K562 (cell line): ENCODE data around the gene PRAME. TPM values are rescaled to one million over a fixed set of nuclear protein-coding genes. Genes with fewer than 3 reads are reported as not detected.

Experiments used
- CHCHD3 ChIP-seq: fragments of 250-450 bp; sonication (Bioruptor Pico); IDR thresholded peaks from 2 replicates; pipeline ENCODE4 v2.1.2; 2022; ENCODE audit warnings: mild to moderate bottlenecking
- MED1 ChIP-seq: sonication (generic); formaldehyde crosslinking; IDR thresholded peaks from 2 replicates; pipeline ENCODE4 v1.8.1; 2023; ENCODE audit warnings: missing genetic modification reagents, borderline replicate concordance
- ZFPM2 ChIP-seq: fragments of 250-450 bp; sonication (Bioruptor Pico); IDR thresholded peaks from 2 replicates; pipeline ENCODE4 v1.5.1; 2022; ENCODE audit warnings: mild to moderate bottlenecking
- polyA plus RNA-seq, 8 experiments: library from polyadenylated mRNA; depleted of rRNA in 4 of 8; stranded (reverse) in 5 of 8; unstranded in 3 of 8; fragments of >200 nt; fragmentation: Nextera tagmentation in 2 of 8; fragmentation: Illumina TruSeq in 1 of 8; extraction: Ambion mirVana in 2 of 8; extraction: Trizol in 1 of 8; gene quantifications; 2 replicates each; pipeline versions ENCODE4 v1.2.1 to v1.2.3, GENCODE V29; 2011 to 2014; ENCODE audit warnings: inconsistent platforms in 1 of 8, missing spikeins in 1 of 8
- total RNA-seq, 7 experiments: library from RNA; depleted of rRNA in 6 of 7; stranded (reverse); fragments of >200 nt in 6 of 7; fragmentation: Illumina TruSeq in 2 of 7; extraction: Trizol in 2 of 7; gene quantifications; 2 replicates each; pipeline versions ENCODE4 v1.2.1 to v1.2.3, GENCODE V29; 2011 to 2021; ENCODE audit warnings: low replicate concordance in 1 of 7
- TF ChIP-seq, protein P1 (sequence below), 2 experiments: fragments of 450-650 bp; formaldehyde crosslinking in 1 of 2; IDR thresholded peaks; 2 replicates each; pipeline versions ENCODE4 v1.4.0 to v1.6.1; 2014 to 2020; ENCODE audit warnings: mild to moderate bottlenecking in 2 of 2, borderline replicate concordance in 1 of 2, low read depth in 1 of 2

The PRAME gene
- total and polyA plus RNA-seq, 9 of the 15 experiments (the other 6 are each of a cell fraction or from before 2014, with no cell fraction given) = 662 to 2,141 (median 1,142) TPM

DNA sequence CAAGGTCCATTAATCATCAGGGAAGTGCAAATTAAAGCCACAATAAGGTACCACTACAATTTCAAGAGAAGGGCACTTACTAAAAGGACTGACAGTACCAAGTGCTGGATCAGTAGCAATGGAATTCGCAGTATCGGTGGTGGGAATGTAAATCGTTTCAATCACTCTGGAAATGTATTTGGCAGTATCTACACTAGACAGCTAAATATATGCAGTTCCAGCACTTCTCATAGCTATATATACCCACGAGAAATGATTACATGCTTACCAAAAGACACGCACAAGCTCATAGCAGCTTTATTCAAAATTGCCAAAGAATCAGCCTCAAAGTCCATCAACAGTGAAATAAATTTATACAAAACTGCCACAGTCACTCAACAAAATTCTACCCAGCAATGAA lies 46.1 kb downstream of the PRAME start (continued):
- TF ChIP-seq, protein P1, sequence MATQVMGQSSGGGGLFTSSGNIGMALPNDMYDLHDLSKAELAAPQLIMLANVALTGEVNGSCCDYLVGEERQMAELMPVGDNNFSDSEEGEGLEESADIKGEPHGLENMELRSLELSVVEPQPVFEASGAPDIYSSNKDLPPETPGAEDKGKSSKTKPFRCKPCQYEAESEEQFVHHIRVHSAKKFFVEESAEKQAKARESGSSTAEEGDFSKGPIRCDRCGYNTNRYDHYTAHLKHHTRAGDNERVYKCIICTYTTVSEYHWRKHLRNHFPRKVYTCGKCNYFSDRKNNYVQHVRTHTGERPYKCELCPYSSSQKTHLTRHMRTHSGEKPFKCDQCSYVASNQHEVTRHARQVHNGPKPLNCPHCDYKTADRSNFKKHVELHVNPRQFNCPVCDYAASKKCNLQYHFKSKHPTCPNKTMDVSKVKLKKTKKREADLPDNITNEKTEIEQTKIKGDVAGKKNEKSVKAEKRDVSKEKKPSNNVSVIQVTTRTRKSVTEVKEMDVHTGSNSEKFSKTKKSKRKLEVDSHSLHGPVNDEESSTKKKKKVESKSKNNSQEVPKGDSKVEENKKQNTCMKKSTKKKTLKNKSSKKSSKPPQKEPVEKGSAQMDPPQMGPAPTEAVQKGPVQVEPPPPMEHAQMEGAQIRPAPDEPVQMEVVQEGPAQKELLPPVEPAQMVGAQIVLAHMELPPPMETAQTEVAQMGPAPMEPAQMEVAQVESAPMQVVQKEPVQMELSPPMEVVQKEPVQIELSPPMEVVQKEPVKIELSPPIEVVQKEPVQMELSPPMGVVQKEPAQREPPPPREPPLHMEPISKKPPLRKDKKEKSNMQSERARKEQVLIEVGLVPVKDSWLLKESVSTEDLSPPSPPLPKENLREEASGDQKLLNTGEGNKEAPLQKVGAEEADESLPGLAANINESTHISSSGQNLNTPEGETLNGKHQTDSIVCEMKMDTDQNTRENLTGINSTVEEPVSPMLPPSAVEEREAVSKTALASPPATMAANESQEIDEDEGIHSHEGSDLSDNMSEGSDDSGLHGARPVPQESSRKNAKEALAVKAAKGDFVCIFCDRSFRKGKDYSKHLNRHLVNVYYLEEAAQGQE (IDR thresholded peaks at IDR 0.05; ENCODE audit: borderline replicate concordance) = no peak
- TF ChIP-seq, protein P1 (CRISPR knock-in tag; IDR thresholded peaks at IDR 0.05; ENCODE audit: low read depth) = no peak
- TF ChIP-seq MED1 (no peak), ZFPM2 (CRISPR knock-in tag) (no peak), CHCHD3 (CRISPR knock-in tag) (no peak)
- TF ChIP-seq, all 486 proteins: peak for 0
